ENCODE measurements around the gene ALPK3.

GRCh38 chr15:84873997-84874396, 56.8 kb downstream of the ALPK3 start:
- TF ChIP-seq CTCF (IDR thresholded peaks at IDR 0.05) (no peak), POLR2AphosphoS5 (IDR thresholded peaks at IDR 0.05; ENCODE audit: insufficient read depth in 1 of 2, low read depth in 1 of 2) (no peak)
